Measurements from ENCODE around the gene KCNK1.

Gene KCNK1

GRCh38 chr1:233707153-233707879, 93.4 kb downstream of the KCNK1 start:
- no peak for DNase-seq (ENCODE audit: low read depth)
- TF ChIP-seq, protein P1, sequence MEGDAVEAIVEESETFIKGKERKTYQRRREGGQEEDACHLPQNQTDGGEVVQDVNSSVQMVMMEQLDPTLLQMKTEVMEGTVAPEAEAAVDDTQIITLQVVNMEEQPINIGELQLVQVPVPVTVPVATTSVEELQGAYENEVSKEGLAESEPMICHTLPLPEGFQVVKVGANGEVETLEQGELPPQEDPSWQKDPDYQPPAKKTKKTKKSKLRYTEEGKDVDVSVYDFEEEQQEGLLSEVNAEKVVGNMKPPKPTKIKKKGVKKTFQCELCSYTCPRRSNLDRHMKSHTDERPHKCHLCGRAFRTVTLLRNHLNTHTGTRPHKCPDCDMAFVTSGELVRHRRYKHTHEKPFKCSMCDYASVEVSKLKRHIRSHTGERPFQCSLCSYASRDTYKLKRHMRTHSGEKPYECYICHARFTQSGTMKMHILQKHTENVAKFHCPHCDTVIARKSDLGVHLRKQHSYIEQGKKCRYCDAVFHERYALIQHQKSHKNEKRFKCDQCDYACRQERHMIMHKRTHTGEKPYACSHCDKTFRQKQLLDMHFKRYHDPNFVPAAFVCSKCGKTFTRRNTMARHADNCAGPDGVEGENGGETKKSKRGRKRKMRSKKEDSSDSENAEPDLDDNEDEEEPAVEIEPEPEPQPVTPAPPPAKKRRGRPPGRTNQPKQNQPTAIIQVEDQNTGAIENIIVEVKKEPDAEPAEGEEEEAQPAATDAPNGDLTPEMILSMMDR (conservative IDR thresholded peaks at IDR 0.05; ENCODE audit: low read length): no peak
- H3K4me3 ChIP-seq (ENCODE audit: low read length): no peak overlapping the region

DNA sequence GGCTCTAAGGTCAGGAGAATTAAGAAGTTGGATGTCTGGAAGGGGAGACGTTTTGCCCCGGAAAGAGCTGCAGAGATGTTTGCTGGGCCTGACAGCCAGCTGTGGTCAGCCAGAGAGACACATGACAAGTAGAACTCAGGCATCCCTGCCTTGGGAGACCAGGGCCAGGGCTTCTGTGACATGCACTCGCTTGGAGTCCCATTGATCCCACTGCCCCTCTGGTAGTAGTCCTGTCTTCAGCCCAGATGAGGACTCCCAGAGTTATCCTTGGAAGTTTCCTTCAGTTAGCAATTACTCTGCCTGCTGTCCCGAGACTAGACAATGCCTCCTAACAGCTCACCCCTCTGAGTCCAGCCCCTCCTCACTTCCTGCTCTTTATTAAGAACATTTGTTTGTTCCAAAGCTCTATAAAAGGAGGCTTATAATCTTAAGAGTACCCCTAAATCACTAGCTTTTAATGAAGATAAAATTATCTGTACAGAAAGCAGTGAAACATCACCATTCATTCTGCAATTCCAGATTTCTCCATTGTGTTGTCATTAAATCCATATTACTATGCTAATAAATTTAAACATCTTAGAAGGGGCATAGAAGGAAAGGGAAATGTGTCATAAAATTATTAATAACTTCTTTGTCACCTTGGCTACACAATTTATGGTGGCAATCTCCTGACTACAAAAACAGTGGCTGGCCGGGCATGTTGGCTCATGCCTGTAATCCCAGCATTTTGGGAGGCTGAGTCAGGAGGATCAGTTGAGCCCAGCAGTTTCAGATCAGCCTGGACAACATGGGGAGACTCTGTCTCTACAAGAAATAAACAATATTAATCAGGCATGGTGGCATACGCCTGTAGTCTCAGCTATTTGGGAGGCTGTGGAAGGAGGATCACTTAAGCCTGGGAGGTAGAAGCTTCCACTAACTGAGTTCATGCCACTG, 94.2 kb downstream of the KCNK1 start:
- no peak for DNase-seq (ENCODE audit: low read depth)
- TF ChIP-seq, protein P1 (conservative IDR thresholded peaks at IDR 0.05; ENCODE audit: low read length): no peak
- H3K4me3 ChIP-seq (ENCODE audit: low read length): no peak overlapping the region

DNA sequence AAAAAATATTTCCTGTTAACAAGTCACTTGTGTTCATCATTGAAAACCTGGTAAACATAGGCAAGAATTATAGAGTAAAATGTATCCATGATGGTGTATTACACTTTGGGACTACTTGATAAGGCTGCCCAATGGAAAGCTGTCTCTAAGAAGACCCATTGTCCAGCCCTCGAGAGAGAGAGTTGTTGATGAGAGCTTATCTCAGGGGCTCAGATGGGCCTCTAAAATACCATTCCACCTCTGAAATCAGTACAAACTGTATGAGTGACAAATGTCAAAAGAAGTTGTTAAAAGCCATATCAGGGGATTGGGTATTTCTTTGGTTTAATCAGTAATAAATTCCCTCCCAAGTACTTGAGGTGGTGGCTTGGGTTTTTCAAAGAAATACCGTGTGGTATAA, 96.1 kb downstream of the KCNK1 start:
- DNase-seq (ENCODE audit: low read depth): no peak
- TF ChIP-seq, protein P1 (conservative IDR thresholded peaks at IDR 0.05; ENCODE audit: low read length): no peak
- H3K4me3 ChIP-seq (ENCODE audit: low read length): no peak overlapping the region

DNA sequence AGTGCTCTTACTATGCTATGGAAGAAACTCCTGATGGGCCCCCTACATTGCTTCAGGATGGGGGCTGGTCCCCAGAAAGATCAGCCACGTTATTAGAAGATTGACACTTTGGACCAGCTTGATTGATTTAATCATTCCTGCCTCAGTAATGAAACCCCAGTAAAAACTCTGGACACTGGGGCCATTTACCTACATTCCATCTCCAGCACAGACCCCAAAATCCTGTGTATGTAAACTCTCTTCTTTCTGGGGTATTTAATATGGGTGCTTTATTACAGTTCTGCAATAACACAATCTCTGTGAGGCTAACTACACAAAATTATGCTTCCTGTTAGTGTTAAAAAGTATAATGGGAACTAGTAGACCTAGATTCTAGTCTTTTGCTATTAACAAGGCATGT, 96.6 kb downstream of the KCNK1 start:
- TF ChIP-seq, protein P1 (conservative IDR thresholded peaks at IDR 0.05; ENCODE audit: low read length): no peak
- H3K4me3 ChIP-seq (ENCODE audit: low read length): no peak overlapping the region
- no peak for DNase-seq (ENCODE audit: low read depth)

- TF ChIP-seq, protein P1 (conservative IDR thresholded peaks at IDR 0.05; ENCODE audit: low read length): no peak
- no peak for DNase-seq (ENCODE audit: low read depth)
- H3K4me3 ChIP-seq (ENCODE audit: low read length): no peak overlapping the region
These were observed 100.8 kb downstream of the KCNK1 start for GRCh38 chr1:233714631-233715217.

DNA sequence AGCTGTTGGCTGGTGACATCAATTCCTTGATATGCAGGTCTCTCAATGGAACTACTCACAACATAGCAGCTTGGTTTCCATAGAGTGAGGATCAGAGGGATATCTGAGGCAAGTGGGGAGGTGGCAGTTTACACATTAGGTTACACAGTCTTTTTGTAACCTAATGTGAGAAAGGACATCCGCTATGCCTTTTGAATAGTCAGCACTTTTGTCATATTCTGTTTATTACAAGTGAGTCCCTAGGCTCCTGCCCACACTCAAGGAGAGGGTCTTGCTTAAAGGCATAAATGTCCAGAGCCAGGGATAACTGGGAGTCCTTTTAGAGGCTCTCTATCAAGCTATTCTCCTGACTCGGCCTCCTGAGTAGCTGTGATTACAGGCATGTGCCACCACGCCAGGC, 104.2 kb downstream of the KCNK1 start:
- no peak overlapping the region for H3K4me3 ChIP-seq (ENCODE audit: low read length)
- TF ChIP-seq, protein P1 (conservative IDR thresholded peaks at IDR 0.05; ENCODE audit: low read length): no peak
- no peak for DNase-seq (ENCODE audit: low read depth)
